A549 (cell line): ENCODE results near the gene SH3PXD2A. TPM values are rescaled to one million over a fixed set of nuclear protein-coding genes. Genes with fewer than 3 reads are reported as not detected.

Experiments
- ATAC-seq, 2 experiments: fragments of 200-7000 bp in 1 of 2; fragments of >200 bp in 1 of 2; cut with Nextera tagmentation in 1 of 2; cut with Tn5 transposase in 1 of 2; 3 replicates each; pipeline versions ENCODE4 v1.8.0 to v1.9.1; 2018 to 2020; ENCODE audit warnings: mild to moderate bottlenecking in 1 of 2, moderate library complexity in 1 of 2
- CTCF ChIA-PET: fragments of 300-600 bp; sonication (Branson Sonifier 250); formaldehyde crosslinking; extraction: SDS; loops from one replicate; lab custom pipeline; 2021; ENCODE audit warnings: antibody characterized with exemption, inconsistent platforms; lab: Yijun Ruan, JAX
- POLR2A ChIA-PET: fragments of 350-600 bp; formaldehyde crosslinking; extraction: SDS; loops from one replicate; lab custom pipeline; 2021; ENCODE audit warnings: antibody characterized with exemption, inconsistent platforms; lab: Yijun Ruan, JAX
- DNase-seq, 2 experiments: peaks; one replicate each; pipeline versions ENCODE4 v3.0.0 to v3.0.0-alpha.2; 2011 to 2016; ENCODE audit warnings: low read depth in 1 of 2, low spot score in 1 of 2
- FAIRE-seq: peaks from 2 replicates; lab custom pipeline; 2011; peaks lifted over from hg19 to GRCh38; lab: Jason Lieb, UNC
- H3K27ac ChIP-seq, 2 experiments: fragments of >200 bp; sonication (Bioruptor Twin); formaldehyde crosslinking; 3 replicates each; pipeline ENCODE4 v1.5.1; 2016 to 2017
- H3K4me1 ChIP-seq: fragments of >200 bp; sonication (Bioruptor Twin); formaldehyde crosslinking; 3 replicates; pipeline ENCODE4 v1.6.1; 2016
- H3K4me2 ChIP-seq: fragments of >200 bp; sonication (Bioruptor Twin); formaldehyde crosslinking; 3 replicates; pipeline ENCODE4 v1.6.1; 2016
- H3K4me3 ChIP-seq: fragments of >200 bp; sonication (Bioruptor Twin); formaldehyde crosslinking; 3 replicates; pipeline ENCODE4 v1.5.1; 2016
- H3K9me3 ChIP-seq: fragments of >200 bp; sonication (Bioruptor Twin); formaldehyde crosslinking; 3 replicates; pipeline ENCODE4 v1.6.1; 2016
- ATOH8 ChIP-seq: fragments of 250-450 bp; sonication (Bioruptor Pico); IDR thresholded peaks from 2 replicates; pipeline ENCODE4 v1.5.0; 2020; ENCODE audit warnings: low read depth, mild to moderate bottlenecking, moderate library complexity
- BCL3 ChIP-seq: fragments of >200 bp; sonication (Bioruptor Twin); formaldehyde crosslinking; IDR thresholded peaks from 3 replicates; pipeline ENCODE4 v1.6.1; 2016
- BHLHE40 ChIP-seq: IDR thresholded peaks from 2 replicates; pipeline ENCODE4 v1.6.1; 2012; ENCODE audit warnings: low read depth, low read length, inconsistent platforms
- CBX8 ChIP-seq: fragments of 200-600 bp; sonication (generic); IDR thresholded peaks from 2 replicates; pipeline ENCODE4 v1.6.1; 2016
- CHD4 ChIP-seq: fragments of 200-600 bp; sonication (generic); IDR thresholded peaks from 2 replicates; pipeline ENCODE4 v1.6.1; 2016; ENCODE audit warnings: antibody characterized with exemption, mild to moderate bottlenecking, borderline replicate concordance
- EHF ChIP-seq: fragments of 250-450 bp; sonication (Bioruptor Pico); IDR thresholded peaks from 2 replicates; pipeline ENCODE4 v1.5.0; 2020; ENCODE audit warnings: mild to moderate bottlenecking
- EHMT2 ChIP-seq: fragments of 200-600 bp; sonication (generic); IDR thresholded peaks from 2 replicates; pipeline ENCODE4 v1.6.1; 2016; ENCODE audit warnings: antibody characterized with exemption, low read depth, mild to moderate bottlenecking, moderate library complexity
- EP300 ChIP-seq, 2 experiments: fragments of >200 bp; sonication (Bioruptor Twin); formaldehyde crosslinking; IDR thresholded peaks; 2 replicates in 1 of 2; 3 replicates in 1 of 2; pipeline ENCODE4 v1.6.1; 2016 to 2017
- FOSL2 ChIP-seq, 2 experiments: fragments of 450-650 bp in 1 of 2; fragments of >200 bp in 1 of 2; sonication (Bioruptor Twin) in 1 of 2; formaldehyde crosslinking; IDR thresholded peaks; 2 replicates each; pipeline versions ENCODE4 v1.5.0 to v1.6.1; 2016 to 2020; ENCODE audit warnings: mild to moderate bottlenecking in 1 of 2, moderate library complexity in 1 of 2
- FOXS1 ChIP-seq: fragments of 250-450 bp; sonication (Bioruptor Pico); IDR thresholded peaks from 2 replicates; pipeline ENCODE4 v1.5.0; 2020; ENCODE audit warnings: mild to moderate bottlenecking, moderate library complexity
- HDAC2 ChIP-seq: fragments of 200-600 bp; sonication (generic); IDR thresholded peaks from 2 replicates; pipeline ENCODE4 v1.6.1; 2016
- HOXB13 ChIP-seq: fragments of 250-450 bp; sonication (Bioruptor Pico); IDR thresholded peaks from 2 replicates; pipeline ENCODE4 v1.5.0; 2020; ENCODE audit warnings: low read depth, mild to moderate bottlenecking, moderate library complexity
- JUN ChIP-seq, 2 experiments: fragments of >200 bp; sonication (Bioruptor Twin); formaldehyde crosslinking; IDR thresholded peaks; 2 replicates in 1 of 2; 3 replicates in 1 of 2; pipeline ENCODE4 v1.6.1; 2016 to 2017
- KDM5A ChIP-seq: fragments of 200-600 bp; sonication (generic); IDR thresholded peaks from 2 replicates; pipeline ENCODE4 v1.6.1; 2016; ENCODE audit warnings: antibody characterized with exemption, mild to moderate bottlenecking
- MAFK ChIP-seq: fragments of 450-650 bp; IDR thresholded peaks from 2 replicates; pipeline ENCODE4 v1.6.1; 2014; ENCODE audit not compliant: partially characterized antibody
- NFE2L2 ChIP-seq: fragments of 150-350 bp; conservative IDR thresholded peaks from 2 replicates; pipeline ENCODE4 v1.6.1; 2014; ENCODE audit warnings: low read length
- NPAS2 ChIP-seq: fragments of 250-450 bp; sonication (Bioruptor Pico); IDR thresholded peaks from 2 replicates; pipeline ENCODE4 v1.8.0; 2022; ENCODE audit warnings: mild to moderate bottlenecking, moderate library complexity, borderline replicate concordance
- NR3C1 ChIP-seq: fragments of >200 bp; sonication (Bioruptor Twin); formaldehyde crosslinking; IDR thresholded peaks from 3 replicates; pipeline ENCODE4 v1.6.1; 2017
- PBX3 ChIP-seq: IDR thresholded peaks from 2 replicates; pipeline ENCODE4 v1.6.1; 2012
- RARB ChIP-seq: fragments of 250-450 bp; sonication (Bioruptor Pico); IDR thresholded peaks from 2 replicates; pipeline ENCODE4 v1.8.0; 2021; ENCODE audit warnings: mild to moderate bottlenecking, moderate library complexity
- RCOR1 ChIP-seq: fragments of 150-350 bp; IDR thresholded peaks from 2 replicates; pipeline ENCODE4 v1.6.1; 2014; ENCODE audit warnings: antibody characterized with exemption, low read length, low read depth
- REST ChIP-seq: fragments of 200-600 bp; sonication (generic); IDR thresholded peaks from 2 replicates; pipeline ENCODE4 v1.6.1; 2016; ENCODE audit warnings: antibody characterized with exemption, mild to moderate bottlenecking, moderate library complexity
- RFX5 ChIP-seq: fragments of 450-650 bp; IDR thresholded peaks from 2 replicates; pipeline ENCODE4 v1.7.1; 2014; ENCODE audit warnings: antibody characterized with exemption, mild to moderate bottlenecking, moderate library complexity
- RNF2 ChIP-seq: fragments of 200-600 bp; sonication (generic); IDR thresholded peaks from 2 replicates; pipeline ENCODE4 v1.6.1; 2016; ENCODE audit warnings: low read depth, mild to moderate bottlenecking, antibody characterized with exemption, moderate library complexity, borderline replicate concordance
- TFCP2L1 ChIP-seq: fragments of 250-450 bp; sonication (Bioruptor Pico); IDR thresholded peaks from 2 replicates; pipeline ENCODE4 v1.5.0; 2021; ENCODE audit warnings: mild to moderate bottlenecking
- TP53 ChIP-seq: fragments of 250-450 bp; sonication (Bioruptor Pico); IDR thresholded peaks from 2 replicates; pipeline ENCODE4 v1.5.0; 2021; ENCODE audit warnings: mild to moderate bottlenecking, moderate library complexity
- ZC3H11A ChIP-seq: fragments of 450-650 bp; IDR thresholded peaks from 2 replicates; pipeline ENCODE4 v1.6.1; 2014; ENCODE audit warnings: antibody characterized with exemption, mild to moderate bottlenecking
- ZNF302 ChIP-seq: fragments of 250-450 bp; sonication (Bioruptor Pico); IDR thresholded peaks from 2 replicates; pipeline ENCODE4 v1.9.0; 2021; ENCODE audit warnings: inconsistent platforms, mild to moderate bottlenecking, moderate library complexity
- WGBS: methylation state at CpG from one replicate; pipeline ENCODE4 v1.1.6; 2017; ENCODE audit errors: missing lambda C conversion rate; 5-methylcytosine and 5-hydroxymethylcytosine counted together
- polyA plus RNA-seq, 4 experiments: library from polyadenylated mRNA; depleted of rRNA in 3 of 4; stranded (reverse); fragments of >200 nt; fragmentation: RNase III in 1 of 4; extraction: RNeasy Plus Mini Kit Qiagen cat#74134 plus additional on column Dnase treatment in 1 of 4; gene quantifications; 2 replicates in 3 of 4; 3 replicates in 1 of 4; pipeline ENCODE4 v1.2.3, GENCODE V29; 2011 to 2017
- TF ChIP-seq, protein P1 (sequence below): fragments of >200 bp; sonication (Bioruptor Twin); formaldehyde crosslinking; IDR thresholded peaks from 3 replicates; pipeline ENCODE4 v1.5.1; 2016

Gene SH3PXD2A
- polyA plus RNA-seq, 2 of the 4 experiments (the other 2 are of a cell fraction): 2.4 to 3.9 TPM

- FAIRE-seq (no peak), ATAC-seq (no peak), DNase-seq (no peak)
- POLR2A ChIA-PET: no interaction called here
- Histone ChIP-seq H3K27ac (no peak overlapping the region), H3K9me3 (no peaks in the 10 kb centered on the region), H3K4me1 (peaks cover 3% of the 10 kb centered on the region; the same call in 1 of the 3 replicates), H3K4me2 (no peak overlapping the region), H3K4me3 (no peak overlapping the region)
- 86% methylated on average over 5 of the region's 6 CpGs for WGBS
- TF ChIP-seq FOSL2 (IDR thresholded peaks at IDR 0.05) (no peak), FOSL2 (CRISPR knock-in tag; IDR thresholded peaks at IDR 0.05) (no peak), KDM5A (no peak), BCL3 (no peak), RCOR1 (no peak), JUN (IDR thresholded peaks at IDR 0.05) (no peak), ZC3H11A (no peak), CHD4 (no peak), HOXB13 (CRISPR knock-in tag) (no peak), PBX3 (no peak), NPAS2 (CRISPR knock-in tag) (no peak), MAFK (no peak), HDAC2 (no peak), CBX8 (no peak), EHMT2 (no peak), NR3C1 (no peak), RNF2 (no peak), TFCP2L1 (CRISPR knock-in tag) (no peak), NFE2L2 (no peak)
- CTCF ChIA-PET: interaction anchor here (1.1 to 2.0 kb wide), 5 partner anchors 16 to 245 kb away, joined by 4 to 5 read pairs (median 5); no protein-coding TSS in a partner anchor
Measured at GRCh38 chr10:103843854-103844570, 11.4 kb downstream of the SH3PXD2A start.

DNA sequence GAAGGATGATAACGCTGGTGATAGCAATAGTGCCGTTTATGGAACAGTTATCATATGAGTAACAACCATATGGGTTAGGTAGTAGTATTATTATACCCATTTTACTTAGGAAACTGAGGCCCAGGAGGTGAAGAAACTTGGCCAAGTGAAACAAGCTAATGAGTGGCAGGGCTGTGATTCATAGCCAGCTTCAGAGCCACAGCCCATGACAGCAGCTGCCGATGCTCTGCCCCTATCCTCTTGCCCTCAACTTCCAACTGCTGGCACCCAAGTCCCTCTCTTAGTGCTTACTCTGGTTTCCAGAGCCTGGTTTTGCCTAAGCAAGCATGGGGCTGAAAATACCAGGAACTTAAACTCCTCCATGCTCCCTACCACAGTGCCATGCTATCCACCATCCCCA lies 12.3 kb downstream of the SH3PXD2A start:
- DNase-seq: no peak
- Histone ChIP-seq H3K4me2 (no peak overlapping the region), H3K9me3 (no peaks in the 10 kb centered on the region), H3K27ac (no peak overlapping the region), H3K4me3 (no peak overlapping the region), H3K4me1 (peaks cover 3% of the 10 kb centered on the region; the same call in 1 of the 3 replicates)
- ChIA-PET POLR2A (no interaction called here), CTCF (interaction anchor here (0.7 to 2.0 kb wide), 9 partner anchors 9 to 244 kb away, joined by 3 to 5 read pairs (median 4); no protein-coding TSS in a partner anchor)
- FAIRE-seq: no peak
- no peak for ATAC-seq
- 68% methylated on average over 3 of the region's 3 CpGs for WGBS
- TF ChIP-seq TP53 (CRISPR knock-in tag) (no peak), BHLHE40 (no peak), RFX5 (no peak), EP300 (IDR thresholded peaks at IDR 0.05) (no peak), ZNF302 (no peak), RARB (no peak), EHF (no peak), PBX3 (no peak), FOXS1 (CRISPR knock-in tag) (no peak), REST (no peak), ZC3H11A (no peak), ATOH8 (CRISPR knock-in tag) (no peak)
- TF ChIP-seq, protein P1, sequence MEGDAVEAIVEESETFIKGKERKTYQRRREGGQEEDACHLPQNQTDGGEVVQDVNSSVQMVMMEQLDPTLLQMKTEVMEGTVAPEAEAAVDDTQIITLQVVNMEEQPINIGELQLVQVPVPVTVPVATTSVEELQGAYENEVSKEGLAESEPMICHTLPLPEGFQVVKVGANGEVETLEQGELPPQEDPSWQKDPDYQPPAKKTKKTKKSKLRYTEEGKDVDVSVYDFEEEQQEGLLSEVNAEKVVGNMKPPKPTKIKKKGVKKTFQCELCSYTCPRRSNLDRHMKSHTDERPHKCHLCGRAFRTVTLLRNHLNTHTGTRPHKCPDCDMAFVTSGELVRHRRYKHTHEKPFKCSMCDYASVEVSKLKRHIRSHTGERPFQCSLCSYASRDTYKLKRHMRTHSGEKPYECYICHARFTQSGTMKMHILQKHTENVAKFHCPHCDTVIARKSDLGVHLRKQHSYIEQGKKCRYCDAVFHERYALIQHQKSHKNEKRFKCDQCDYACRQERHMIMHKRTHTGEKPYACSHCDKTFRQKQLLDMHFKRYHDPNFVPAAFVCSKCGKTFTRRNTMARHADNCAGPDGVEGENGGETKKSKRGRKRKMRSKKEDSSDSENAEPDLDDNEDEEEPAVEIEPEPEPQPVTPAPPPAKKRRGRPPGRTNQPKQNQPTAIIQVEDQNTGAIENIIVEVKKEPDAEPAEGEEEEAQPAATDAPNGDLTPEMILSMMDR: no peak
